Neural progenitor cell (in vitro differentiated cells): ENCODE results near the gene CHD2.

Experiments used
- CTCF ChIP-seq: fragments of 200-600 bp; sonication (generic); IDR thresholded peaks from 2 replicates; pipeline ENCODE4 v1.5.1; 2017; ENCODE audit warnings: antibody characterized with exemption, mild to moderate bottlenecking
- EZH2 ChIP-seq: fragments of 200-600 bp; sonication (generic); IDR thresholded peaks from 2 replicates; pipeline ENCODE4 v1.6.1; 2017; ENCODE audit warnings: antibody characterized with exemption, mild to moderate bottlenecking, moderate library complexity

GRCh38 chr15:93057618-93058017 lies 157.5 kb downstream of the CHD2 start:
- TF ChIP-seq CTCF (no peak), EZH2 (no peak)
